ENCODE data around the gene HAO1. TPM values are rescaled to one million over a fixed set of nuclear protein-coding genes. Genes with fewer than 3 reads are reported as not detected.

The HAO1 gene
- total and polyA plus RNA-seq, 9 of the 15 experiments (the other 6 are each of a cell fraction or from before 2014, with no cell fraction given): not detected

GRCh38 chr20:7855545-7855944 lies 84.7 kb downstream of the HAO1 start:
- 0% methylated on average over 1 of the region's 1 CpG for WGBS (ENCODE audit: insufficient coverage, low coverage, missing lambda C conversion rate)
- Histone ChIP-seq H3K4me1 (replicated peaks in 1 of 2; ENCODE audit: control insufficient read depth in 2 of 2, insufficient read depth in 2 of 2, low read length in 2 of 2) (no peaks in the 10 kb centered on the region), H4K20me1 (replicated peaks; ENCODE audit: control insufficient read depth, insufficient read depth, low read length) (no peaks in the 10 kb centered on the region), H3K4me2 (ENCODE audit: insufficient read depth, low read length) (no peak overlapping the region), H2AFZ (ENCODE audit: low read depth, low read length) (no peak overlapping the region), H3K27ac (ENCODE audit: extremely low read depth, low read depth, low read length) (no peak overlapping the region), H3K27me3 (ENCODE audit: control insufficient read depth in 2 of 2, insufficient read depth in 2 of 2, low read length in 2 of 2) (no peaks in the 10 kb centered on the region), H3K4me3 (no peak overlapping the region), H3K36me3 (ENCODE audit: control insufficient read depth, insufficient read depth, low read length) (no peaks in the 10 kb centered on the region), H3K79me2 (ENCODE audit: control insufficient read depth, insufficient read depth, low read length) (no peaks in the 10 kb centered on the region), H3K9me1 (ENCODE audit: control insufficient read depth, insufficient read depth, low read length) (no peaks in the 10 kb centered on the region), H3K9me3 (replicated peaks; ENCODE audit: control insufficient read depth, insufficient read depth, low read depth, low read length) (no peaks in the 10 kb centered on the region), H3K9ac (ENCODE audit: insufficient read depth in 1 of 2, low read depth in 2 of 2, low read length in 2 of 2) (no peak overlapping the region)
- BruUV-seq (replicated peaks): no TSS peak
- in situ Hi-C loops (cut with MboI): no loop called here
- intact Hi-C loops (cut with micrococcal nuclease): no loop called here
- ChIA-PET POLR2A (no interaction called here), CTCF (ENCODE audit: low intra/inter-chr PET ratio) (no interaction called here)
- TF ChIP-seq SNIP1 (IDR thresholded peaks at IDR 0.05; ENCODE audit: low read depth) (no peak), PRPF4 (IDR thresholded peaks at IDR 0.05; ENCODE audit: insufficient read depth, low read depth, low read length, poor library complexity, severe bottlenecking) (no peak), NFIX (CRISPR knock-in tag; IDR thresholded peaks at IDR 0.05; ENCODE audit: low read depth) (peak; percentile 66), NFIC (IDR thresholded peaks at IDR 0.05) (peak; percentile 81)
- ATAC-seq: no peak
- no peak for DNase-seq (ENCODE audit: extremely low read depth in 1 of 4, low spot score in 3 of 4)
- FAIRE-seq: no peak

GRCh38 chr20:7853493-7853892 lies 86.8 kb downstream of the HAO1 start:
- Histone ChIP-seq H3K27ac (ENCODE audit: extremely low read depth, low read depth, low read length) (no peak overlapping the region), H3K9me3 (replicated peaks; ENCODE audit: control insufficient read depth, insufficient read depth, low read depth, low read length) (no peaks in the 10 kb centered on the region), H3K4me3 (no peak overlapping the region), H2AFZ (ENCODE audit: low read depth, low read length) (no peak overlapping the region), H3K79me2 (ENCODE audit: control insufficient read depth, insufficient read depth, low read length) (no peaks in the 10 kb centered on the region), H3K9me1 (ENCODE audit: control insufficient read depth, insufficient read depth, low read length) (no peaks in the 10 kb centered on the region), H4K20me1 (replicated peaks; ENCODE audit: control insufficient read depth, insufficient read depth, low read length) (no peaks in the 10 kb centered on the region), H3K36me3 (ENCODE audit: control insufficient read depth, insufficient read depth, low read length) (no peaks in the 10 kb centered on the region), H3K9ac (ENCODE audit: insufficient read depth in 1 of 2, low read depth in 2 of 2, low read length in 2 of 2) (no peak overlapping the region), H3K4me2 (ENCODE audit: insufficient read depth, low read length) (no peak overlapping the region), H3K4me1 (replicated peaks in 1 of 2; ENCODE audit: control insufficient read depth in 2 of 2, insufficient read depth in 2 of 2, low read length in 2 of 2) (no peaks in the 10 kb centered on the region), H3K27me3 (ENCODE audit: control insufficient read depth in 2 of 2, insufficient read depth in 2 of 2, low read length in 2 of 2) (no peaks in the 10 kb centered on the region)
- intact Hi-C loops (cut with micrococcal nuclease): no loop called here
- TF ChIP-seq SP2 (IDR thresholded peaks at IDR 0.05; ENCODE audit: extremely low read depth, low read depth, low read length, poor library complexity, severe bottlenecking): no peak
- TF ChIP-seq CBFA2T2 (conservative IDR thresholded peaks at IDR 0.05): no peak
- TF ChIP-seq BDP1 (IDR thresholded peaks at IDR 0.05; ENCODE audit: insufficient read depth, insufficient read length): no peak
- no peak for TF ChIP-seq TCF3 (CRISPR knock-in tag; IDR thresholded peaks at IDR 0.05)
- TF ChIP-seq ZNF133 (CRISPR knock-in tag; IDR thresholded peaks at IDR 0.05): no peak
- TF ChIP-seq CEBPB (tag; IDR thresholded peaks at IDR 0.05): no peak
- no peak for TF ChIP-seq RBM22 (IDR thresholded peaks at IDR 0.05; ENCODE audit: low read depth, low read length, poor library complexity, severe bottlenecking)
- FAIRE-seq (no peak), ATAC-seq (no peak), DNase-seq (ENCODE audit: extremely low read depth in 1 of 4, low spot score in 3 of 4) (no peak)
- in situ Hi-C loops (cut with MboI): no loop called here
- BruUV-seq (replicated peaks): no TSS peak
- ChIA-PET CTCF (ENCODE audit: low intra/inter-chr PET ratio) (no interaction called here), POLR2A (no interaction called here)

All from K562 (cell line).